DOHH2 (cell line): Measurements from ENCODE around the gene SLC26A2.

ENCODE experiments used
- CTCF ChIP-seq: fragments of 200-600 bp; sonication (generic); IDR thresholded peaks from one replicate; pipeline ENCODE4 v1.5.1; 2014; ENCODE audit warnings: antibody characterized with exemption, mild to moderate bottlenecking, low read depth, low read length; ENCODE audit not compliant: poor library complexity, severe bottlenecking
- EZH2phosphoT487 ChIP-seq: fragments of 200-600 bp; sonication (generic); IDR thresholded peaks from 2 replicates; pipeline ENCODE4 v1.6.1; 2017; ENCODE audit warnings: borderline replicate concordance, mild to moderate bottlenecking, antibody characterized with exemption, low read length, moderate library complexity, mixed read lengths

DNA sequence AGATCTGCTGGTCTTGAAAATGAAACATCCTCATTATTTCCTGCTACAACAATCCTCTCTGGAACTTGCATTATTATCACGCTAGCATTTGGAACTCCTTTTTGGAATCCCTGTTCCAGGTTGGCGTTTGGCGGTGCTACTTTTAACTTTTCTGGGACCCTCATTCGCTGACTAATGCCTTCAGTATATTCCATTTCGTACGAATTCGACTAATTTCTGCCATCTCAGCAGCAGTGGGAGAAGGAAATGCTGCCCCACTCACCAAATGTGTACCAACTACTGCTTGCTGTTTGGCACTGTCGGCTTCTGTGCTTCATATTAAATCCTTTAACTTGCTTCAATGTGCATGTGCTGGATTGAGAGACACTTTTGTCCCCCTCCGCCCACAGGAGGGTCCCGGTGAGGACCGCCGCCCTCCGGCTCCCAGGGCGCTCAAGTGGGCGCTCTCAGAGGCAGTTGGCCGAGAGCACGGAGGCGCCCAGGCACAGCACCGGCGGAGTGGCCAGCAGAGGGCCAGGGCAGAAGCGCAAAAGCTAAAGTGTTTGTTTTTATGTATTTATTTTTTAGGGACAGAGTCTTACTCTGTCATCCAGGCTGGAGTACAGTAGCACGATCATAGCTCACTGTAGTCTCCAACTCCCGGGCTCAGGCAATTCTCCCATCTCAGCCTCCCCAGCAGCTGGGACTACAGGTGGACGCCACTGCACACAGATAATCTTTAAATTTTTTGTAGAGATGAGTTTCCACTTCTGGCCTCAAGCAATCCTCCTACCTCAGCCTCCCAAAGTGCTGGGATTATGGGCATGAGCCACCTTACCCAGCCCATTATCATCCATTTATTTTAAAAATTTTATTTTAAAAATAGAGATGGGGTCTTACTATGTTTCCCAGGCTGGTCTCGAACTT lies 27.9 kb upstream of the SLC26A2 start:
- TF ChIP-seq CTCF = no peak
- TF ChIP-seq EZH2phosphoT487 = no peak
